Peyer's patch (tissue), 4 donors: ENCODE data around the gene TBC1D17. TPM values are rescaled to one million over a fixed set of nuclear protein-coding genes. Genes with fewer than 3 reads are reported as not detected.

Experiments used
- DNase-seq, 3 donors: peaks; one replicate each; pipeline ENCODE4 v3.0.0-alpha.2; 2017 to 2019
- H3K27ac ChIP-seq, 4 donors: fragments of 200-600 bp; sonication (generic); one replicate each; pipeline ENCODE4 v1.5.1; 2016 to 2019
- H3K27me3 ChIP-seq, 2 donors: fragments of 200-600 bp; sonication (generic); one replicate each; pipeline ENCODE4 v1.5.1; 2019
- H3K36me3 ChIP-seq, 3 donors: fragments of 200-600 bp; sonication (generic); one replicate each; pipeline ENCODE4 v1.5.1; 2016 to 2019
- H3K4me1 ChIP-seq, 4 donors: fragments of 200-600 bp; sonication (generic); one replicate each; pipeline ENCODE4 v1.5.1; 2016 to 2019
- H3K4me3 ChIP-seq, 4 donors: fragments of 200-600 bp; sonication (generic); 1 replicate in 3 of 4; 2 replicates in 1 of 4; pipeline ENCODE4 v1.5.1; 2016 to 2019; ENCODE audit warnings: mild to moderate bottlenecking in 1 of 4
- H3K9me3 ChIP-seq, 4 donors: fragments of 200-600 bp; sonication (generic); one replicate each; pipeline ENCODE4 v1.5.1; 2016 to 2019; ENCODE audit warnings: mild to moderate bottlenecking in 1 of 4
- POLR2A ChIP-seq, 2 donors: fragments of 450-650 bp; IDR thresholded peaks; one replicate each; pipeline ENCODE4 v1.5.1; 2017; ENCODE audit warnings: antibody characterized with exemption in 2 of 2, mild to moderate bottlenecking in 2 of 2, moderate library complexity in 2 of 2
- small RNA-seq, 2 donors: library from RNA; depleted of rRNA; stranded (forward); fragments of <200 nt; gene quantifications; one replicate each; pipeline ENCODE3, GENCODE V24; 2016
- total RNA-seq, 4 donors: library from RNA; depleted of rRNA; stranded (reverse); fragments of >200 nt; gene quantifications; one replicate each; pipeline ENCODE4 v1.1.0, GENCODE V29; 2016
- TF ChIP-seq, protein P1 (sequence below), 6 experiments: fragments of 450-650 bp in 4 of 6; fragments of 200-600 bp in 2 of 6; sonication (generic) in 1 of 6; IDR thresholded peaks; one replicate each; pipeline ENCODE4 v1.5.1; 2017 to 2019; ENCODE audit warnings: antibody characterized with exemption in 6 of 6, mild to moderate bottlenecking in 3 of 6, moderate library complexity in 1 of 6

TBC1D17 gene
- total RNA-seq, 4 donors from 2014 or later: 22.8 to 83.3 (median 62.1) TPM

DNA sequence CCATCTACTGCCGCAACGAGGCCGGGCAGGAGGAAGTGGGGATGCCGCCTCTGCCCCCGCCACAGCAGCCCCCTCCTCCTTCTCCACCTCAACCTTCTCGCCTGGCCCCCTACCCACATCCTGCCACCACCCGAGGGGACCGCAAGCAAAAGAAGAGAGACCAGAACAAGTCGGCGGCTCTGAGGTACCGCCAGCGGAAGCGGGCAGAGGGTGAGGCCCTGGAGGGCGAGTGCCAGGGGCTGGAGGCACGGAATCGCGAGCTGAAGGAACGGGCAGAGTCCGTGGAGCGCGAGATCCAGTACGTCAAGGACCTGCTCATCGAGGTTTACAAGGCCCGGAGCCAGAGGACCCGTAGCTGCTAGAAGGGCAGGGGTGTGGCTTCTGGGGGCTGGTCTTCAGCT, 55.2 kb downstream of the TBC1D17 start:
- no peak overlapping the region for H3K4me3 ChIP-seq
- TF ChIP-seq, protein P1, sequence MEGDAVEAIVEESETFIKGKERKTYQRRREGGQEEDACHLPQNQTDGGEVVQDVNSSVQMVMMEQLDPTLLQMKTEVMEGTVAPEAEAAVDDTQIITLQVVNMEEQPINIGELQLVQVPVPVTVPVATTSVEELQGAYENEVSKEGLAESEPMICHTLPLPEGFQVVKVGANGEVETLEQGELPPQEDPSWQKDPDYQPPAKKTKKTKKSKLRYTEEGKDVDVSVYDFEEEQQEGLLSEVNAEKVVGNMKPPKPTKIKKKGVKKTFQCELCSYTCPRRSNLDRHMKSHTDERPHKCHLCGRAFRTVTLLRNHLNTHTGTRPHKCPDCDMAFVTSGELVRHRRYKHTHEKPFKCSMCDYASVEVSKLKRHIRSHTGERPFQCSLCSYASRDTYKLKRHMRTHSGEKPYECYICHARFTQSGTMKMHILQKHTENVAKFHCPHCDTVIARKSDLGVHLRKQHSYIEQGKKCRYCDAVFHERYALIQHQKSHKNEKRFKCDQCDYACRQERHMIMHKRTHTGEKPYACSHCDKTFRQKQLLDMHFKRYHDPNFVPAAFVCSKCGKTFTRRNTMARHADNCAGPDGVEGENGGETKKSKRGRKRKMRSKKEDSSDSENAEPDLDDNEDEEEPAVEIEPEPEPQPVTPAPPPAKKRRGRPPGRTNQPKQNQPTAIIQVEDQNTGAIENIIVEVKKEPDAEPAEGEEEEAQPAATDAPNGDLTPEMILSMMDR (IDR thresholded peaks at IDR 0.05): no peak
- TF ChIP-seq POLR2A (IDR thresholded peaks at IDR 0.05): no peak
- peak in 2 of 3 donors; percentile 37 to 62 for DNase-seq
- no peaks in the 10 kb centered on the region for H3K9me3 ChIP-seq
- H3K27ac ChIP-seq: no peak overlapping the region
- H3K27me3 ChIP-seq: no peaks in the 10 kb centered on the region
- no peaks in the 10 kb centered on the region for H3K36me3 ChIP-seq
- H3K4me1 ChIP-seq: peaks cover 0 to 18% (median 6%) of the 10 kb centered on the region in 4 donors

DNA sequence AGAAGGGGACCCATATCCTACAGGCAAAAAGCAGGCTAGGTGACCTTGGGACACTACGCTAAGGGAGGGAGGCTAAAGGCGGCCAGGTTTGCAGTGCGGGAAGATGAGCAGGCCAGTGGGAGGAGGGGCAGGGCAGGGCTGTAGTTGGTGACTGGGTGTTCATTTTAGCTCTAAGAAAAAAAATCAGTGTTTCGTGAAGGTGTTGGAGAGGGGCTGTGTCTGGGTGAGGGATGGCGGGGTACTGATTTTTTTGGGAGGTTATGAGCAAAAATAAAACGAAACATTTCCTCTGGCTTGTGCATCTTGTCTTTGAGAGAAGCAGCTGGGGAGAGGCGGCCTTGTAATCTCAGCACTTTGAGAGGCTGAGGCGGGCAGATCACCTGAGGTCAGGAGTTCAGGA, 56.1 kb downstream of the TBC1D17 start:
- Histone ChIP-seq H3K4me3 (no peak overlapping the region), H3K36me3 (no peaks in the 10 kb centered on the region), H3K27me3 (no peaks in the 10 kb centered on the region), H3K4me1 (peaks cover 0 to 14% (median 6%) of the 10 kb centered on the region in 4 donors), H3K27ac (no peak overlapping the region), H3K9me3 (no peaks in the 10 kb centered on the region)
- no peak for TF ChIP-seq POLR2A (IDR thresholded peaks at IDR 0.05)
- TF ChIP-seq, protein P1 (IDR thresholded peaks at IDR 0.05): no peak
- DNase-seq: no peak

DNA sequence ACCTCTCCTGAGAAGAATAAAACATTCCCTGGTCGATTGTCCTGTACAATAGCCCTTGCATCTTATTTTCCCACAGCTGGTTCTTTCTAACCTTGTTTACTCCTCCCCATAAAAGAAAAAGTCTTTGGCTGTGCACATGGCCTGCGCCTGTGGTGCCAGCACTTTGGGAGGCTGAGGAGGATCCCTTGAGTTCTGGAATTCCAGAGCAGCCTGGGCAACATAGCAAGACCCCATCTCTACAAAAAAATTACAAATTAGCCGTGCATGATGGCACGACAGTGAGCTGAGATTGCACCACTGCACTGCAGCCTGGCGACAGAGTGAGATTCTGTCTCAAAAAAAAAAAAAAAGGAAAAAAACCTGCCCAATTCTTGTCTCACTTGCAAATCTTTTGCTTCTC, 59.0 kb downstream of the TBC1D17 start:
- H3K4me1 ChIP-seq: peaks cover 0 to 7% (median 3%) of the 10 kb centered on the region in 4 donors
- no peaks in the 10 kb centered on the region for H3K27me3 ChIP-seq
- H3K36me3 ChIP-seq: no peaks in the 10 kb centered on the region
- H3K9me3 ChIP-seq: no peaks in the 10 kb centered on the region
- no peak for DNase-seq
- TF ChIP-seq POLR2A (IDR thresholded peaks at IDR 0.05): no peak
- TF ChIP-seq, protein P1 (IDR thresholded peaks at IDR 0.05): no peak
- no peak overlapping the region for H3K4me3 ChIP-seq
- no peak overlapping the region for H3K27ac ChIP-seq

DNA sequence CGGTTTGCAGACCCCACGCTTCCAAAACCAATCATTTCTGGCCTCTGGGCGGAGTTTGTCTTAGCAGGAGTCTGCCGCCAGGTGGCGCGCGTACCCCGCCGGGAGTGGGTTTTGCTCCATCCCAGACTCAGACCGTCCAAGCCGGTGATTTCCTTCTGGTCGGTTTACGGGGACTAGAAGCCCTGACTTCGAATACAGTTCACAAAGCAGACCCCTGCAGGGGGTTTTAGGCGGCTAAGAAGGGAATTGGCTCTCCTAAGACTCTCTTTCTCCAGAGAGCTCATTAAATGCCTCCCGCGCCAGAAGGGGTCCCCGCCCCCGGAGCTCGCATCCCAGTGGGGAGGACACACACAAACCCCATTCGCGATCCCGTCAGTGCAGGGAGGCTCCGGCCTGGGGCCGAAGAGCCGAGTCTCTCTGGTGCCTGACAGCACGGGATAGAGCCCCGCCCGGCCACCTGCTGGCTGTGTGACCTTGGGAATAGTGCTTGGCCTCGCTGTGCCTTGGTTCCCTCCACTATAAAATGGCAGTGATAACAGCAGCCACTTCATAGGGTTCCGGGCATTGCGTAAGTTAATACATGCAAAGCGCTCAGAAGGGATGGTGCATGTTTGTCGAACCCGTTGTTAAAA, 60.4 kb downstream of the TBC1D17 start:
- Histone ChIP-seq H3K36me3 (no peaks in the 10 kb centered on the region), H3K27ac (no peak overlapping the region), H3K4me1 (peaks cover 0 to 7% (median 3%) of the 10 kb centered on the region in 4 donors), H3K9me3 (no peaks in the 10 kb centered on the region), H3K27me3 (no peaks in the 10 kb centered on the region), H3K4me3 (no peak overlapping the region)
- TF ChIP-seq, protein P1 (IDR thresholded peaks at IDR 0.05): peak; percentile 88 to 98 (median 92)
- no peak for TF ChIP-seq POLR2A (IDR thresholded peaks at IDR 0.05)
- peak; percentile 64 to 86 (median 82) for DNase-seq

Small RNA genes lying within 50 kb of the gene (small RNA-seq; reads per million reads assigned to genes)
- gene MIR4749: 0 to 0.06 reads per million in 2 donors

Other genes starting within 250 kb of the TBC1D17 start
- gene RRAS, start 237.6 kb upstream of the TBC1D17 start, total RNA-seq: 10 to 100 TPM; 17.2 to 48.0 (median 32.4) TPM
- 10 to 100 TPM; 25.2 to 49.8 (median 44.0) TPM for gene SCAF1, start 235.5 kb upstream of the TBC1D17 start, total RNA-seq
- 100 to 1,000 TPM in 3 of 4 donors, 10 to 100 TPM in 1; 98.6 to 131 (median 120) TPM for gene IRF3, start 211.8 kb upstream of the TBC1D17 start, total RNA-seq
- gene BCL2L12, start 211.8 kb upstream of the TBC1D17 start, total RNA-seq: 10 to 100 TPM in 3 of 4 donors, 1 to 10 TPM in 1; 5.3 to 28.9 (median 12.2) TPM
- gene PRMT1, start 200.4 kb upstream of the TBC1D17 start, total RNA-seq: 100 to 1,000 TPM in 1 of 4 donors, 10 to 100 TPM in 3; 46.9 to 185 (median 80.0) TPM
- gene ADM5, start 188.1 kb upstream of the TBC1D17 start, total RNA-seq: 1 to 10 TPM in 2 of 4 donors, not detected in 2; 4.4 to 9.1 TPM
- 10 to 100 TPM in 1 of 4 donors, 1 to 10 TPM in 2, not detected in 1; 3.0 to 12.4 (median 5.6) TPM for gene CPT1C, start 186.6 kb upstream of the TBC1D17 start, total RNA-seq
- gene TSKS, start 114.4 kb upstream of the TBC1D17 start, total RNA-seq: not detected
- gene AP2A1, start 110.7 kb upstream of the TBC1D17 start, total RNA-seq: 100 to 1,000 TPM in 1 of 4 donors, 10 to 100 TPM in 3; 57.8 to 102 (median 85.1) TPM
- gene FUZ, start 64.4 kb upstream of the TBC1D17 start, total RNA-seq: 10 to 100 TPM in 3 of 4 donors, 1 to 10 TPM in 1; 4.1 to 13.8 (median 12.3) TPM
- 10 to 100 TPM; 29.7 to 57.7 (median 41.8) TPM for gene MED25, start 59.4 kb upstream of the TBC1D17 start, total RNA-seq
- gene PTOV1, start 26.5 kb upstream of the TBC1D17 start, total RNA-seq: 100 to 1,000 TPM in 2 of 4 donors, 10 to 100 TPM in 2; 80.0 to 153 (median 95.9) TPM
- gene PNKP, start 10.1 kb upstream of the TBC1D17 start, total RNA-seq: 100 to 1,000 TPM in 3 of 4 donors, 10 to 100 TPM in 1; 58.7 to 235 (median 118) TPM
- 10 to 100 TPM; 17.2 to 30.5 (median 23.3) TPM for gene AKT1S1, start 347 bp upstream of the TBC1D17 start, total RNA-seq
- not detected for gene IL4I1, start 19.2 kb downstream of the TBC1D17 start, total RNA-seq
- gene ATF5, start 51.5 kb downstream of the TBC1D17 start, total RNA-seq: 10 to 100 TPM in 3 of 4 donors, 1 to 10 TPM in 1; 3.3 to 21.4 (median 18.2) TPM
- gene NUP62, start 51.8 kb downstream of the TBC1D17 start, total RNA-seq: 10 to 100 TPM; 40.0 to 54.5 (median 46.0) TPM
- gene SIGLEC11, start 83.5 kb downstream of the TBC1D17 start, total RNA-seq: 1 to 10 TPM in 1 of 4 donors, under 1 TPM in 1, not detected in 2; 0.94 to 1.7 TPM
- 10 to 100 TPM; 76.7 to 98.1 (median 83.9) TPM for gene VRK3, start 147.7 kb downstream of the TBC1D17 start, total RNA-seq
- 10 to 100 TPM in 1 of 4 donors, 1 to 10 TPM in 3; 7.5 to 14.9 (median 9.2) TPM for gene ZNF473, start 148.3 kb downstream of the TBC1D17 start, total RNA-seq